HG03442 (cell line): ENCODE data around the gene PTPN6.

Experiments
- ATAC-seq: cut with Tn5 transposase; IDR thresholded peaks from one replicate; pipeline ENCODE4 v1.9.1; 2021; ENCODE audit warnings: mild to moderate bottlenecking, moderate library complexity; ENCODE audit not compliant: unreplicated experiment

The PTPN6 gene

GRCh38 chr12:6921996-6922946, 28.9 kb upstream of the PTPN6 start:
- ATAC-seq, result no peak

DNA sequence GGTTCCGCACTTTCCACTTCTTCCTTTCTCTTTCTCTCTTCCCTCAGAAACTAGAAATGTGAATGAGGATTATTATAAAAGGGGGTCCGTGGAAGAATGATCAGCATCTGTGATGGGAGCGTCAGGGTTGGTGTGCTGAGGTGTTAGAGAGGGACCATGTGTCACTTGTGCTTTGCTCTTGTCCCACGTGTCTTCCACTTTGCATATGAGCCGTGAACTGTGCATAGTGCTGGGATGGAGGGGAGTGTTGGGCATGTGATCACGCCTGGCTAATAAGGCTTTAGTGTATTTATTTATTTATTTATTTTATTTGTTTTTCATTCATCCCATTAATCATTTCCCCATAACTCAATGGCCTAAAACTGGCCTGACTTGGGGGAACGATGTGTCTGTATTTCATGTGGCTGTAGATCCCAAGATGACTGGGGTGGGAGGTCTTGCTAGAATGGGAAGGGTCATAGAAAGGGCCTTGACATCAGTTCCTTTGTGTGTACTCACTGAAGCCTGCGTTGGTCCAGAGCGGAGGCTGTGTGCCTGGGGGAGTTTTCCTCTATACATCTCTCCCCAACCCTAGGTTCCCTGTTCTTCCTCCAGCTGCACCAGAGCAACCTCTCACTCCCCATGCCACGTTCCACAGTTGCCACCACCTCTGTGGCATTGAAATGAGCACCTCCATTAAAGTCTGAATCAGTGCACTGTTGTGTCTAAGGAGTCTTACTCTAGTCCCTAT, 28.0 kb upstream of the PTPN6 start:
- no peak for ATAC-seq

- ATAC-seq, result no peak
Observed at GRCh38 chr12:6923851-6924250, 27.3 kb upstream of the PTPN6 start.

GRCh38 chr12:6925239-6925539, 26.0 kb upstream of the PTPN6 start:
- ATAC-seq, result no peak

DNA sequence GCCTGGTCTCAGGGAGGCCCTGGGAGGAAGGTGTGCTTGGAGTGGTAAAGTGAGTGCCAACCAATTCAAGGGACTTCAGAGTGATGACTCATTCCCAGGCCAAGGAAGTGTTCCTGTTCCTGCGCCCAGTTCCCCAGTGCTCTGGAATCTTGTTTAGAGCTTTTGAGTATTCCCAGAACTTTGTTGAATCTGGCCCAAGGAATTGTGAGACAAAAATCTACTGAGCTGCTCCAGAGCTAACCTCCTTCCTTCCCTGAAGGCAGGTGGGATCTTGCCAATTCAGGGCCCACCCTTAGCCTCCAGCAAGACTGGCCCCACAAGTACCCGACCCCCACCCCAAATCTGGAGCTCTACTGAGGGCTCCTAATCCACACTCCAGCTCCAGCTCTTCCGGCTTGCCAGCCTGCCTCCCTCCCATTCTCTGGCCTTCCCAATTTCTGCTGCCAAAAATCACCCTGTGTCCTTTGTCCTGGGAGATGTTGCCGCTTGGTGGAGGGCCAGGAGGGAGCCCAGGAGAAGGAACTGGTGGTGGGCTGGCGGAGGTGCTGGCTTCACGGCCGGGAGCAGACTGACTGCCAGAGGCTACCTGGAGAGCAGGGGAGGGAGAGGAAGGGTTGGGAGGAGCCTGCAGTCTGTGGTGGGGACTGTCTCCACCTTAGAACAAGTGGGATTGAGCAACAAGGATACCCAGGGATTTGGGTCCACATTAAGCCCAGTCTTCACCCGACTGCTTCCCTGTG, 25.4 kb upstream of the PTPN6 start:
- no peak for ATAC-seq

GRCh38 chr12:6927379-6928021, 23.7 kb upstream of the PTPN6 start, which contains the start of gene ATN1:
ATN1 (plus strand) TSS chr12:6927959; CDS start chr12:6934002, 6,043 bp downstream.
- ATAC-seq, result no peak

GRCh38 chr12:6928022-6928702, 23.0 kb upstream of the PTPN6 start:
- no peak for ATAC-seq

GRCh38 chr12:6928703-6929407, 22.3 kb upstream of the PTPN6 start:
- no peak for ATAC-seq

DNA sequence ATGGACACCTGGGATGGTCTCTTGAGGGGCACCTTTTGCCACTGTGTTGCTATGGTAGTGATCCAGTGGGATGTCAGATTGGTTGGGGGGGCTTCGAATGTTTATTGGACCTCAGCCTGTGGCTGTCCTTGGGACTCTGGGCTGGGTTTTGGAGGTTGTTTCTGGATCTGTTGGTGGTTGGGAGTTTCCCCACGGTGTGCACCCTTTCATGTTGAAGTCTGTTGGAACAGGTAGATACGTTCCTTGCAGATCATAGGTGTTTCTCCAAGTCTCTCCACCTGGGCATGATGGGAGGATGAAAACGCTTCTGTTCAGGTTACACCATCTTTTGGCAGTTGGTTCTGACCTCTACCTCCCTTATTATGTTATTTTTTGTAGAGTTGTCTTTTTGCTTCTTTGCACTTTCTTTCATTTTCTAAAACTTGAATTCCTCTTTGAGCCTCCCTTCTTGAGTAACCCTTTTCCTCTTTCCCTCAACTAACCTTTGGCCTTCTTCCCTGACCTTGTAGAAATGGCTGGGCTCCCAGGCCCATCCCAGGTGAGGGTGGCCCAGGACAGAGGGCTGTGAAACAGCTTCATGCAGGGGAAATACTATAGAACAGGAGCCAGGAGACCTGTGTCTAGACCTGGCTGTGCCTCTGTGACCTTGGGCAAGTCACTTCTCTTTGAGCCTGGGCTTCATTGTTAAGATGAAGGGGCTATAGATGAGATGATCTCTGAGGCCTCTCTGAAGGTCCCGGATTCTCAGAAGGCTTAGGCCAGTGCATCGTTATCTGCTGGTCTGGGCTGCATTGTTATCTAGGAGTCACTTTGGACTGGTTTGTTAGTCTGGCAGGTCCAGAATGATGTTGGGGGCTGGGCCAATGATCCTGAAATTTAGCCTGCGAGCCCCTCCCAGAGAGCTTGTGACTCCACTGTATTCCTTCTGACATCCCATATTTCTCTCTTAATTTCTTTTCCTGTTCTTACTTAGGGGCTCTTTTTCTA, 21.4 kb upstream of the PTPN6 start:
- ATAC-seq, result no peak

- ATAC-seq, result no peak
Observed at GRCh38 chr12:6932766-6933165, 18.4 kb upstream of the PTPN6 start.

DNA sequence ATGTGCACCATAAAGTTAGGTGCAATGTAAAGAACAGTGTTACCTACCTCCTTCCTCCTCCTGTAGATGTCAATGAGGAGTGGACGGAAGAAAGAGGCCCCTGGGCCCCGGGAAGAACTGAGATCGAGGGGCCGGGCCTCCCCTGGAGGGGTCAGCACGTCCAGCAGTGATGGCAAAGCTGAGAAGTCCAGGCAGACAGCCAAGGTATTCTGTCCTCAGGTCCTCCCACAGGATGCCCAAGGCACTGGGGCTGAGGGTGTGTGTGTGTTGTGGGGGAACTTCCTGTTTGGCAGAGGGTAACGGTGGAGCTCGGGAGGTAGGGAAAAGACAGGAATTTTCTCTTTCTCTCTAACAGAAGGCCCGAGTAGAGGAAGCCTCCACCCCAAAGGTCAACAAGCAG, 17.0 kb upstream of the PTPN6 start:
- ATAC-seq, result no peak

DNA sequence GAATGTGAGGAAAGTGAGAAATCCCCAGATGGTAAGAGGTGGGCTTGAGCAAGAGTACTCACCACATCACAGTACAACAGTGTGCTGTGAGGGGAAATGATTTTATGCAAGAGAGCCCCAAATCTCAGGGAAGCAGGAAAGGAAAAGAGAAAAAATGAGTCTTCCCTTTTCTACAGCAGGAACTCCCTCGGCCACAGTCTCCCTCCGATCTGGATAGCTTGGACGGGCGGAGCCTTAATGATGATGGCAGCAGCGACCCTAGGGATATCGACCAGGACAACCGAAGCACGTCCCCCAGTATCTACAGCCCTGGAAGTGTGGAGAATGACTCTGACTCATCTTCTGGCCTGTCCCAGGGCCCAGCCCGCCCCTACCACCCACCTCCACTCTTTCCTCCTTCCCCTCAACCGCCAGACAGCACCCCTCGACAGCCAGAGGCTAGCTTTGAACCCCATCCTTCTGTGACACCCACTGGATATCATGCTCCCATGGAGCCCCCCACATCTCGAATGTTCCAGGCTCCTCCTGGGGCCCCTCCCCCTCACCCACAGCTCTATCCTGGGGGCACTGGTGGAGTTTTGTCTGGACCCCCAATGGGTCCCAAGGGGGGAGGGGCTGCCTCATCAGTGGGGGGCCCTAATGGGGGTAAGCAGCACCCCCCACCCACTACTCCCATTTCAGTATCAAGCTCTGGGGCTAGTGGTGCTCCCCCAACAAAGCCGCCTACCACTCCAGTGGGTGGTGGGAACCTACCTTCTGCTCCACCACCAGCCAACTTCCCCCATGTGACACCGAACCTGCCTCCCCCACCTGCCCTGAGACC, 15.6 kb upstream of the PTPN6 start:
- ATAC-seq, result no peak

DNA sequence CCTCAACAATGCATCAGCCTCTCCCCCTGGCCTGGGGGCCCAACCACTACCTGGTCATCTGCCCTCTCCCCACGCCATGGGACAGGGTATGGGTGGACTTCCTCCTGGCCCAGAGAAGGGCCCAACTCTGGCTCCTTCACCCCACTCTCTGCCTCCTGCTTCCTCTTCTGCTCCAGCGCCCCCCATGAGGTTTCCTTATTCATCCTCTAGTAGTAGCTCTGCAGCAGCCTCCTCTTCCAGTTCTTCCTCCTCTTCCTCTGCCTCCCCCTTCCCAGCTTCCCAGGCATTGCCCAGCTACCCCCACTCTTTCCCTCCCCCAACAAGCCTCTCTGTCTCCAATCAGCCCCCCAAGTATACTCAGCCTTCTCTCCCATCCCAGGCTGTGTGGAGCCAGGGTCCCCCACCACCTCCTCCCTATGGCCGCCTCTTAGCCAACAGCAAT, 14.9 kb upstream of the PTPN6 start:
- no peak for ATAC-seq

DNA sequence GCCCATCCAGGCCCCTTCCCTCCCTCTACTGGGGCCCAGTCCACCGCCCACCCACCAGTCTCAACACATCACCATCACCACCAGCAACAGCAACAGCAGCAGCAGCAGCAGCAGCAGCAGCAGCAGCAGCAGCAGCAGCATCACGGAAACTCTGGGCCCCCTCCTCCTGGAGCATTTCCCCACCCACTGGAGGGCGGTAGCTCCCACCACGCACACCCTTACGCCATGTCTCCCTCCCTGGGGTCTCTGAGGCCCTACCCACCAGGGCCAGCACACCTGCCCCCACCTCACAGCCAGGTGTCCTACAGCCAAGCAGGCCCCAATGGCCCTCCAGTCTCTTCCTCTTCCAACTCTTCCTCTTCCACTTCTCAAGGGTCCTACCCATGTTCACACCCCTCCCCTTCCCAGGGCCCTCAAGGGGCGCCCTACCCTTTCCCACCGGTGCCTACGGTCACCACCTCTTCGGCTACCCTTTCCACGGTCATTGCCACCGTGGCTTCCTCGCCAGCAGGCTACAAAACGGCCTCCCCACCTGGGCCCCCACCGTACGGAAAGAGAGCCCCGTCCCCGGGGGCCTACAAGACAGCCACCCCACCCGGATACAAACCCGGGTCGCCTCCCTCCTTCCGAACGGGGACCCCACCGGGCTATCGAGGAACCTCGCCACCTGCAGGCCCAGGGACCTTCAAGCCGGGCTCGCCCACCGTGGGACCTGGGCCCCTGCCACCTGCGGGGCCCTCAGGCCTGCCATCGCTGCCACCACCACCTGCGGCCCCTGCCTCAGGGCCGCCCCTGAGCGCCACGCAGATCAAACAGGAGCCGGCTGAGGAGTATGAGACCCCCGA, 14.3 kb upstream of the PTPN6 start:
- ATAC-seq, result peak; percentile 1

DNA sequence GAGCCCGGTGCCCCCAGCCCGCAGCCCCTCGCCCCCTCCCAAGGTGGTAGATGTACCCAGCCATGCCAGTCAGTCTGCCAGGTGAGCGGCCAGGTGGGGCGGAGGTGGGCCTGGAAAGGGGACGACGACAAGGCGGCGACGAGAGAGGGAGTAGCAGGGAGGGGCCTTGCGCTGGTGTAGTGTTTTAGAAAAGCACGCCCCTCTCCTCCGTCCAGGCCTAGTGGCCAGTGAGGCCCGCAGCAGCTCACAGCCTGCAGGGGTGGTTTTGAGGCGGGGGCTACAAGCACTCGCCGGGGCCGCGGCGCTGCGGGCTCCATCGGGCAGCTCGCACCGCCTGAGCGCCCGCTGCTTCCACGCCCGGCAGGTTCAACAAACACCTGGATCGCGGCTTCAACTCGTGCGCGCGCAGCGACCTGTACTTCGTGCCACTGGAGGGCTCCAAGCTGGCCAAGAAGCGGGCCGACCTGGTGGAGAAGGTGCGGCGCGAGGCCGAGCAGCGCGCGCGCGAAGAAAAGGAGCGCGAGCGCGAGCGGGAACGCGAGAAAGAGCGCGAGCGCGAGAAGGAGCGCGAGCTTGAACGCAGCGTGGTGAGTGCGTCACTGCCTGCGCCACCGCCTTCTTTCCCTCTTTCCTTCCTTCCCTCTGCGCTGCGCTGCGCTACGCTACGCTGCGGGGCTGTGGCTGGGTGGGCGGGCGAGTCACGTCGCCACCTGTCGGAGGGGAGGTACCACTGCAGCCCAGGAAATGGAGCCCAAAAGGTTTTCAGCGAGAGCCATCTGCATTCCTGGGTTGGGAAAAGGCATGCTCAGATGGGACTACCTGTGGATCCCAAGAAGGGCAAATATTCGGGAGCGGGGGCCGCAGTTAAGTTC, 13.4 kb upstream of the PTPN6 start:
- ATAC-seq, result peak; percentile 88
